ENCODE results near the gene ERMARD.

The ERMARD gene

DNA sequence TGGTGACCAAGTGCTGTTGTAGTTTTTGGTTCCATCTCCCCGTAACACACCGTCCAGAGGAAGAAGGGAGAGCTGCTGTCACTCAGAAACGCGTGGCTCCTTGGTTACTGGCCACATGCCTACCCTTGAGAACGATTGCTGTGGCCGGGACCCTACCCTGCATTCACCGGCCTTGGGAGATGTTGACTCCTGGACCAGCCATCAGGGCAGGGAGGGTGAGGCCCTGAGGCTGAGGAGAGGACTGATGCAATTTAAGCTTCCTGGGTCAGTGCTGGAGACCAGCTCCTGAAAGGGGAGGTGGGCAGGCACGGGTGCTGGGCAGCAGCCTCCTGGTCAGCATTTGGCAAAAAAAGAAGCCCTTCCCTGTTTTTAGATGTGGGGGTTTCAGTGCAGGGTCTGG, 31.5 kb downstream of the ERMARD start:
- no peak overlapping the region for H3K4me3 ChIP-seq (ENCODE audit: low read depth, low read length)
- TF ChIP-seq, protein P1, sequence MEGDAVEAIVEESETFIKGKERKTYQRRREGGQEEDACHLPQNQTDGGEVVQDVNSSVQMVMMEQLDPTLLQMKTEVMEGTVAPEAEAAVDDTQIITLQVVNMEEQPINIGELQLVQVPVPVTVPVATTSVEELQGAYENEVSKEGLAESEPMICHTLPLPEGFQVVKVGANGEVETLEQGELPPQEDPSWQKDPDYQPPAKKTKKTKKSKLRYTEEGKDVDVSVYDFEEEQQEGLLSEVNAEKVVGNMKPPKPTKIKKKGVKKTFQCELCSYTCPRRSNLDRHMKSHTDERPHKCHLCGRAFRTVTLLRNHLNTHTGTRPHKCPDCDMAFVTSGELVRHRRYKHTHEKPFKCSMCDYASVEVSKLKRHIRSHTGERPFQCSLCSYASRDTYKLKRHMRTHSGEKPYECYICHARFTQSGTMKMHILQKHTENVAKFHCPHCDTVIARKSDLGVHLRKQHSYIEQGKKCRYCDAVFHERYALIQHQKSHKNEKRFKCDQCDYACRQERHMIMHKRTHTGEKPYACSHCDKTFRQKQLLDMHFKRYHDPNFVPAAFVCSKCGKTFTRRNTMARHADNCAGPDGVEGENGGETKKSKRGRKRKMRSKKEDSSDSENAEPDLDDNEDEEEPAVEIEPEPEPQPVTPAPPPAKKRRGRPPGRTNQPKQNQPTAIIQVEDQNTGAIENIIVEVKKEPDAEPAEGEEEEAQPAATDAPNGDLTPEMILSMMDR (IDR thresholded peaks at IDR 0.05; ENCODE audit: low read depth, low read length, missing control alignments): no peak
- DNase-seq (ENCODE audit: low read depth): no peak

DNA sequence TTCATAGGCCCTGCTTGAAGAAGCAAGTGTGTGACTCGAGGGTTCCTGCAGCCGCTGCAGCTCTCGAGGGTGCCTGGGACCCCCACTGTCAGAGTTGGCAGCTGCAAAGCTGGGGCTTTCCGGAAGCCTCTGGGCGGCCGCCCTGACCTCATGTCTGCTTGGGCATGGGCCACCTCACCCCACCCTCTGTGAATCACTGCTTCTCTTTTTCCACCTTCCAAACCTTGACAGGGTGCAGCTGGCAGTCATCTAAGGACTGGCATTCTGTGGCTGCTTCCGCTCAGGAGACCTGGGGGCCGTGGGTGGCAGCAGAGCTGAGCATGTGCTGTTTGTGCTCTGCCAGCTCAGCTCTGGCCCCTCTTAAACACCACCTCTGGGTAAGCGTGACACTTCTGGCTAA, 32.0 kb downstream of the ERMARD start:
- no peak overlapping the region for H3K4me3 ChIP-seq (ENCODE audit: low read depth, low read length)
- TF ChIP-seq, protein P1 (IDR thresholded peaks at IDR 0.05; ENCODE audit: low read depth, low read length, missing control alignments): no peak
- no peak for DNase-seq (ENCODE audit: low read depth)

DNA sequence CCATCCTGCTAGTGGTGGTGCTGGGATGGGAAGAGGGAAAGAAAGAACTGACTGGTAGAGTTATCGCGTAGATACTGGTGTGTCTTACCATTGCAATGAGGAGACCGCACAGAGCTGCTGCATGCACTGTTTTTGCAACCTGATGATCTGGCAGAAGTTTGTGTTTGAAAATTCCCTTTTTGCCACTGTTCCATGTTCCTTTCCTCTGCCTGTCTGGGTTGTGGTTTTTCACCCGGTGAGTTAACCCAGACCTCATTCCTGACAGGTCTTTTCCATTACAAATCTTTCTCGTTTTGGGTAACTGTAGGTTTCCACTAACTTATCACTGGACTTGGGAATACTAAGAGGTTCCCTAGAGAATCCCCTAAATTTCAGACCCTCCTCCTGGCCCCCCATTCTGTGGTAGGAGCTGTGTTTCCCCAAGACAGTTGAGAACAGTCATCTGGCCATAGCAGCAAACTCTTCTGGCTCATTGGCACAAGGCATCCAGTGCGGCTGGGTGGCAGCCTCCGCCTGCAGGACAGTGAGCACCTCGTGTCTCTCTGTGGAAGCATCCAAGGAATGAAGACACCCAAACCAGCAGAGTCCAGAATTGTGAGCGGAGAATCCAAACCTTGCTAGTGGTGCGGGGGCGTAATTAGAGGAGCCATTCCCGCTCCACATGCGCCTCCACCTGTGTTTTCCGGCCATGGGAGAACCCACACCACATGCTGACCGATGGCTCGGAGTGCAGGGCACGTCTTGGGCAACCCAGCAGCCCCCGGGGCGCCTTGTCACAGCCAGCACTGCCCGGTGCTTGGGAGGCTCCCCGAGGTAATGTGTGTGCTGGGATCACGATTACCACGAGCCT, 32.8 kb downstream of the ERMARD start:
- no peak for DNase-seq (ENCODE audit: low read depth)
- TF ChIP-seq, protein P1 (IDR thresholded peaks at IDR 0.05; ENCODE audit: low read depth, low read length, missing control alignments): no peak

DNA sequence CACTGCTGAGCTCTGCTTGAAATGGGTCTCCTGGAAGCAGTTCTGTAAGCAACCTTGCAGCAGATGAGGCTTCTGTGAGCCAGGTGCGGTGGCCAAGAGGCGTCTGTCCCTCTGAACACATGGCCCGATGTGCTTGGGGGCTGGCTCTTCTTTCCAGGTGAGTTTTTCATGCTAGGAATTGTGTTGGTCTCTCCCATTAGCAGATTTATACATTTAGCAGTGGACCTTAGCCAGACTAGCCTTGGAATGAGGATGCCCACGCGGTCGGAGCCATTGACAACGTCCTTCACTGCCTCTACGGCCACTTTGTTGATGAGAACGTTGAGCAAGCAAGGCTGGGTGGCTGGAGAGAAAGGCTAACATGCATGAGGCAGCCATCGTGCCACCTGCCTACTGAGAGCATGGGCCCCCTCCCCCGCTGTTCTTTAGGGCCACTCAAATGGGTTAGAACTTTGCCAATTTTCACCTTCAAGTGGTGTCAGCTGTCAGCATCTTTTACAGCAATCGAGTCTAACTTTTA, 33.5 kb downstream of the ERMARD start:
- H3K4me3 ChIP-seq (ENCODE audit: low read depth, low read length): no peak overlapping the region
- TF ChIP-seq, protein P1 (IDR thresholded peaks at IDR 0.05; ENCODE audit: low read depth, low read length, missing control alignments): no peak
- no peak for DNase-seq (ENCODE audit: low read depth)

More for the DNA sequence above, 32.8 kb downstream of the ERMARD start:
- no peak overlapping the region for H3K4me3 ChIP-seq (ENCODE audit: low read depth, low read length)

DNA sequence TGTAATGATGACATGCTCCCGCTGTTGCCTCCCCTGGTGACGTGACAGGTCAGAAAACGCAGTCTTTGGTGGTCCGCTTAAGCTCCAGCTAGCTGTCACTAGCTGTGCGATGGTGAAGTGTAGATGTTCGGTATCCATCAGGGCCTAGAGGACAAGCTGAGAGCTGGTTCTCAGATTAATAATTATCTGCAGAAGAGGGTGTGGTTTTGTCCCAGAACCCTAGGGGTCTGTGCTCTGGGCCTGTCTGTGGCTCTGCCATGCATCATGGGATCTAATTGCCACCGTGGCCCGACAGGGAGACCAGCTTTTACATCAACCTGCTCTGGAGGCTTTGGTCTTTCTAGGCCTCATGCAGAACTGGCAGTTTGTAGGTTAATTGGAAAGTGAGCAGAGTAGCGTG, 34.1 kb downstream of the ERMARD start:
- no peak for DNase-seq (ENCODE audit: low read depth)
- TF ChIP-seq, protein P1 (IDR thresholded peaks at IDR 0.05; ENCODE audit: low read depth, low read length, missing control alignments): no peak
- no peak overlapping the region for H3K4me3 ChIP-seq (ENCODE audit: low read depth, low read length)

DNA sequence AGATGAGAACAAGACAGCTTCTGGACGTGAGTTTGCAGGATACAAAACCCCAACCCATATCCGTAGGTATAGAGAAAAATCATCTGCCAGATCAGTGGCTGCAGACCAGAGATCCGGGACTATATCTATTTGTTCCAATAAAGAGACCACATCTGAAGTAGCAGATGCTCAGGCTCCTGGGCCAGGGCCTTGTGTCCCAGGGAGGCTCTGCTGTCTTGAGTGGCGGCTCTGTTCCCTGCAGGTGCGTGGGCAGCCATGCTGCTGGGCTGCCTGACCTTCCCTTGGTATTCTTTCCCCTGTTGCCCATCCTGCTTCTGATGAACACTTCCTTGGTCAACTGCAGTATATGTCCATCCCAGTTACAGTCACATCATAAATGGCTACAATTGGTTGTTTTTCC, 34.9 kb downstream of the ERMARD start:
- H3K4me3 ChIP-seq (ENCODE audit: low read depth, low read length): no peak overlapping the region
- DNase-seq (ENCODE audit: low read depth): no peak
- TF ChIP-seq, protein P1 (IDR thresholded peaks at IDR 0.05; ENCODE audit: low read depth, low read length, missing control alignments): no peak
